Prostate gland (tissue), 2 donors: ENCODE data around the gene NR4A3. TPM values are rescaled to one million over a fixed set of nuclear protein-coding genes. Genes with fewer than 3 reads are reported as not detected.
"Not testable (repeated sequence)": the region's sequence is repeated elsewhere in the genome, so short reads cannot be mapped to it uniquely, and the experiment has no call there.

Experiments used
- DNase-seq: peaks from one replicate; pipeline ENCODE4 v3.0.0-alpha.2; 2019; ENCODE audit warnings: low spot score
- H3K27ac ChIP-seq, 2 donors: fragments of 200-600 bp; sonication (generic); 2 replicates each; pipeline ENCODE4 v1.5.1; 2017 to 2019
- H3K27me3 ChIP-seq: fragments of 200-600 bp; sonication (generic); replicated peaks from 2 replicates; pipeline ENCODE4 v1.5.1; 2019; ENCODE audit not compliant: insufficient read depth
- H3K36me3 ChIP-seq, 2 donors: fragments of 200-600 bp; sonication (generic); 1 replicate in 1 of 2; 2 replicates in 1 of 2; pipeline versions ENCODE4 v1.5.1 to v1.8.1; 2017 to 2019
- H3K4me1 ChIP-seq: fragments of 200-600 bp; sonication (generic); replicated peaks from 2 replicates; pipeline ENCODE4 v1.5.1; 2019
- H3K4me3 ChIP-seq, 2 donors: fragments of 200-600 bp; sonication (generic); 2 replicates each; pipeline ENCODE4 v1.5.1; 2017 to 2019
- H3K9me3 ChIP-seq: fragments of 200-600 bp; sonication (generic); 2 replicates; pipeline ENCODE4 v1.5.1; 2017
- POLR2A ChIP-seq: fragments of 450-650 bp; IDR thresholded peaks from one replicate; pipeline ENCODE4 v1.6.1; 2016; ENCODE audit warnings: antibody characterized with exemption, mild to moderate bottlenecking
- POLR2AphosphoS5 ChIP-seq: sonication (generic); formaldehyde crosslinking; IDR thresholded peaks from one replicate; pipeline ENCODE4 v1.6.1; 2017; ENCODE audit warnings: antibody characterized with exemption
- WGBS: methylation state at CpG from one replicate; pipeline ENCODE4 v1.1.5; 2018; 5-methylcytosine and 5-hydroxymethylcytosine counted together
- intact Hi-C: fragments of 100-400 bp; cut with DNase I; formaldehyde crosslinking; loops from one replicate; pipeline ENCODE4 v1.14.2; 2022
- total RNA-seq, 2 donors: library from RNA; depleted of rRNA; stranded (reverse); fragments of >200 nt; gene quantifications; one replicate each; pipeline ENCODE4 v1.1.0, GENCODE V29; 2016
- TF ChIP-seq, protein P1 (sequence below), 4 experiments: fragments of 200-600 bp in 2 of 4; fragments of 450-650 bp in 2 of 4; sonication (generic) in 2 of 4; IDR thresholded peaks; 1 replicate in 3 of 4; 2 replicates in 1 of 4; pipeline ENCODE4 v1.5.1; 2016 to 2019; ENCODE audit warnings: antibody characterized with exemption in 4 of 4, mild to moderate bottlenecking in 2 of 4, moderate library complexity in 2 of 4

NR4A3 gene
- total RNA-seq, 2 donors from 2014 or later: 0.64 to 1.1 TPM

DNA sequence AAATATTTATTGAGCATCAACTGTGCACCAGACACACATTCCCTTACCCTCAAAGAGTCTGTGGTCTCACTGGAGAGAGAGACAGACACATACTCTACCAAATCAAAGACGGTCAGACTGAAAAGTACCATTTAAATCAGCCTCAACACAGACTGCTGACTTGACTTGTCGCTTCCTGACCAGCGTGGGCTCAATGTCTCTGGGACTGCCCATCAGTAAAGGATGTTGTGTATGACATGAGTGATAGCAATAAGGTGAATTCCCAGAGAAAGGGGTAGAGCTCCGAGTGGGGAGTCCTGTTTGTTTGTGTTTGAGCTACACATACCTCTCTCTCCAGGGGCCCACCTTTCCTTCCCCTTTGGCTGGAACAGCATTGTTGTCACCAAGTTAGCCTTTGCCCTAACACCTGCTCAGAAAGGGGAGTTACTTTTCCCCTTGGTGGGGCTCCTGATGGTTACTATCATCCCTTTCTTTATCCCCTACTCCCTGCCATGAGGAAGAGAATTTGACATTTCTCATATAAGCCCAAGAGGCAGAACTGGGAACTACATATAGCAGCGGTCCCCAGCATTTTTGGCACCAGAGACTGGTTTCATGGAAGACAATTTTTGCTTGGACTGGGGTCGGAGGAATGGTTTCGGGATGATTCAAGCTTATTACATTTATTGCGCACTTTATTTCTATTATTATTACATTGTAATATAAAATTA is 33.9 kb downstream of the NR4A3 start:
- intact Hi-C loops: no loop called here
- no peaks in the 10 kb centered on the region for H3K4me1 ChIP-seq
- H3K9me3 ChIP-seq: no peaks in the 10 kb centered on the region
- H3K36me3 ChIP-seq: no peaks in the 10 kb centered on the region
- 90% methylated on average over 8 of the region's 8 CpGs for WGBS
- DNase-seq: no peak
- H3K27ac ChIP-seq: no peak overlapping the region
- no peaks in the 10 kb centered on the region for H3K27me3 ChIP-seq
- no peak overlapping the region for H3K4me3 ChIP-seq
- TF ChIP-seq POLR2AphosphoS5 (no peak), POLR2A (no peak)
- TF ChIP-seq, protein P1, sequence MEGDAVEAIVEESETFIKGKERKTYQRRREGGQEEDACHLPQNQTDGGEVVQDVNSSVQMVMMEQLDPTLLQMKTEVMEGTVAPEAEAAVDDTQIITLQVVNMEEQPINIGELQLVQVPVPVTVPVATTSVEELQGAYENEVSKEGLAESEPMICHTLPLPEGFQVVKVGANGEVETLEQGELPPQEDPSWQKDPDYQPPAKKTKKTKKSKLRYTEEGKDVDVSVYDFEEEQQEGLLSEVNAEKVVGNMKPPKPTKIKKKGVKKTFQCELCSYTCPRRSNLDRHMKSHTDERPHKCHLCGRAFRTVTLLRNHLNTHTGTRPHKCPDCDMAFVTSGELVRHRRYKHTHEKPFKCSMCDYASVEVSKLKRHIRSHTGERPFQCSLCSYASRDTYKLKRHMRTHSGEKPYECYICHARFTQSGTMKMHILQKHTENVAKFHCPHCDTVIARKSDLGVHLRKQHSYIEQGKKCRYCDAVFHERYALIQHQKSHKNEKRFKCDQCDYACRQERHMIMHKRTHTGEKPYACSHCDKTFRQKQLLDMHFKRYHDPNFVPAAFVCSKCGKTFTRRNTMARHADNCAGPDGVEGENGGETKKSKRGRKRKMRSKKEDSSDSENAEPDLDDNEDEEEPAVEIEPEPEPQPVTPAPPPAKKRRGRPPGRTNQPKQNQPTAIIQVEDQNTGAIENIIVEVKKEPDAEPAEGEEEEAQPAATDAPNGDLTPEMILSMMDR (IDR thresholded peaks at IDR 0.05): no peak

DNA sequence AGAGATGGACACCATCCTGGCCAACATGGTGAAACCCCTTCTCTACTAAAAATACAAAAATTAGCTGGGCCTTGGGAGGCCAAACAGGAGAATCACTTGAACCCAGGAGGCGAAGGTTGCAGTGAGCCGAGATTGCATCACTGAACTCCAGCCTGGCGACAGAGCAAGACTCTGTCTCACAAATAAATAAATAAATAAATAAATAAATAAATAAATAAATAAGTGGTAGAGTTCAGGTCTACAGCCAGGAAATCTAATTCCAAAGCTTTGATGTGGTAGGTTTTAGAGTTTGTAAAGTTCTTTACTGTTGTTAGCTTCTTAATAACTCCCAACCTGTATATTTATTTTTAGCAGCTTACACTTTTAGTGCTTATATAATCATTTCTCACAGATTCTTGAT is 35.9 kb downstream of the NR4A3 start:
- H3K4me1 ChIP-seq, H3K9me3 ChIP-seq, H3K36me3 ChIP-seq, DNase-seq, H3K4me3 ChIP-seq, intact Hi-C loops, H3K27me3 ChIP-seq, H3K27ac ChIP-seq: not testable (repeated sequence)
- WGBS: 100% methylated on average over 3 of the region's 3 CpGs

DNA sequence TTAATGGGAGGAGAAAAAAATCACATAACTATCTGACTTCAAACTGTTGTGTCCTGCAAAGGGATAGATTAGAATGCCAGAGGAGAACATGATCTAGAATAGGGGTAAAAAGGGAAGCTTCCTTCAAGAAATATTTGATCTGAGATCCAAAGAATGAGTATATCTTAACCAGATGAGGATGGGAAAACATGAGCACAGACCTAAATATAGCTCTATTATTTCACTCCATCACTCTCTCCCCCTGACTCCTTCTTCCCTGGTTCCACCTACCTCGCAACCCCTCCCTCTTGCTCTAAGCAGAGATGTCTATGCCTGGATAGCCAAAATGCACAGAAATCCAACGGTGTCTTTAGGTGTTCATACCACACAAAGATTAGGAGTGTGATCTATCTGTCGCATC is 36.4 kb downstream of the NR4A3 start:
- TF ChIP-seq, protein P1 (IDR thresholded peaks at IDR 0.05): no peak
- TF ChIP-seq POLR2A (no peak), POLR2AphosphoS5 (no peak)
- Histone ChIP-seq H3K27ac (no peak overlapping the region), H3K27me3 (no peaks in the 10 kb centered on the region), H3K9me3 (no peaks in the 10 kb centered on the region), H3K36me3 (no peaks in the 10 kb centered on the region), H3K4me1 (no peaks in the 10 kb centered on the region), H3K4me3 (no peak overlapping the region)
- intact Hi-C loops: no loop called here
- DNase-seq: no peak
- WGBS: 95% methylated on average over 3 of the region's 3 CpGs

DNA sequence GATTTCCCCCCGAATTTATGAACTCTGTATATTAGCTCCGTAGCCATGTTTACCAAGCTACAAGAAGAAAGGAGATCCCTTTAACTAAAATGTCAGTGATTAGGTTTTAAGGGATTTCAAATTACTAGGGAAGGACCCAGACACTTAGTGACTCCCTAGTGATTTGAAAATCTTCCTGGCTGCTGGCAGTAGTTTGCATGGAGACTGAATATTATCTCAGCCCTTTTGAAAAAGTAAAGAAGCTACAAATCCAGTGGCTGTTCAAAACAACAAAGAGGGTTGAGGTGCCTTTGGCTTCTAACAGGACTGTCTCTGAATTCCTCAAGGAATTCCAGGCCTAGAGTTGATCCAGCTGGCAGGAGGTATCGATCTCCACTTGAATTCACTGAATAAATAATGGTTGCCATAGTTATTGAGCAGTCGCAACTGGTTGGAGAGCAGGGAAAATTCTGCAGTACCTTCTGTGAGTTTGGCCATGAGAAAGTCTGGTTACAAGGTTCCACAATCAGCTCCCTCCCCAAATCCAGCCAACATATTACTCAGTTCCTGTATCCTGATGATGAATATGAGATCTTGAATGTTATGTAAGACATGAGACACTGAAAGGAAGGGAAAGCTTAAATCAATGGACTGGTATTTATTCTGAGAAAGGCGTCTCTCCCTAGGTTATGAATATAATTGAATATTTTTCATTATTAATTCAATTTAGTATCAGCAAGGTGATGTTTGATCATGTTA is 37.7 kb downstream of the NR4A3 start:
- intact Hi-C loops: no loop called here

DNA sequence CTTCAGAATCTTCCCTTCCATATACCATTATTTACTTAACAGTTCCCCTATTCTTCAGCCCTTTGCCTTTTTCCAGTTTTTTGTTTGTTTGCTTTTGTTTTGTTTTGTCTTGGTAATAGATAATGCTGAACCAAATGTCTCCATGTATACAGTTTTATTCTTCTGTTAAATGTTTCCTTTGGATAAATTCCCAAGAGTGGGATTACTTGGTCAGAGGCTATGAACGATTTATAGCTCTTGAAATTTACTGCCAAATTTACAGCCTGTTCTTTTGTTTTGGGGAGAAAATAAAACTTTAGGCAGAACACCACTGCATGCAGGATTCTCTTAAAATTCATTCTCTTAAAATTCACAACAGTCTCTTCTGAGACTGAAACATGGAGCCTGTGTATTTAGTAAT is 38.6 kb downstream of the NR4A3 start:
- WGBS: 6% methylated on average over 1 of the region's 1 CpG
- Histone ChIP-seq H3K9me3 (no peaks in the 10 kb centered on the region), H3K4me3 (no peak overlapping the region), H3K27ac (no peak overlapping the region), H3K36me3 (no peaks in the 10 kb centered on the region), H3K27me3 (no peaks in the 10 kb centered on the region), H3K4me1 (no peaks in the 10 kb centered on the region)
- intact Hi-C loops: no loop called here
- no peak for TF ChIP-seq POLR2A
- TF ChIP-seq POLR2AphosphoS5: no peak
- TF ChIP-seq, protein P1 (IDR thresholded peaks at IDR 0.05): no peak
- DNase-seq: no peak

More for the DNA sequence above, 37.7 kb downstream of the NR4A3 start:
- no peaks in the 10 kb centered on the region for H3K27me3 ChIP-seq
- DNase-seq: no peak
- H3K4me1 ChIP-seq: no peaks in the 10 kb centered on the region
- 65% methylated on average over 5 of the region's 5 CpGs for WGBS
- no peak overlapping the region for H3K4me3 ChIP-seq
- H3K36me3 ChIP-seq: no peaks in the 10 kb centered on the region
- no peaks in the 10 kb centered on the region for H3K9me3 ChIP-seq
- H3K27ac ChIP-seq: no peak overlapping the region
- TF ChIP-seq, protein P1 (IDR thresholded peaks at IDR 0.05): no peak
- TF ChIP-seq POLR2A (no peak), POLR2AphosphoS5 (no peak)
